Measurements from ENCODE around the gene TRPM5.

The TRPM5 gene

GRCh38 chr11:2439820-2440219 is 4.5 kb downstream of the TRPM5 start:
- H3K27ac ChIP-seq = no peak overlapping the region
- H3K27me3 ChIP-seq = peaks cover 13% of the 10 kb centered on the region; the same call in 1 of the 2 replicates

DNA sequence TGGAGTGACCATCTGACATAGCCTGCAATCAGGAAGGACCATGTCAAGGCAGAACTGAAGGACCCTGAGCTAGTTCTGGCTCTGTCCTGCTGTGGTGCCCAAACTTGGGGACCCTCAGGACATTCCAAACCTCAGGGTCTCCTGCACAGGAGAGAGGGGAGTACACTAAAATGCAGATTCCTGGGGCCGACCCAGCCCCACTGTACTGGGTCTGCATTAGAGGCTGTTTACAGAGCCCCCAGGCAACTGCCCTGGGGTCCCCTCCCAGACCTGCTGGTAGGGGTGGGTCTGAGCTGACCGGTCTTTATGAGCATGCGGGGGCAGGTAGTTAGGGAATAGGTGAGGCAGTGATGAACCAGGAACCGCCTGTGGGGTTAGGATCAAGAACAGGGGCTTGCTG is 6.8 kb downstream of the TRPM5 start:
- Histone ChIP-seq H3K4me1 (no peaks in the 10 kb centered on the region), H3K4me3 (no peak overlapping the region), H3K27me3 (peaks cover under 1% of the 10 kb centered on the region; the same call in 1 of the 2 replicates), H3K4me2 (no peak overlapping the region), H3K36me3 (no peaks in the 10 kb centered on the region), H3K9ac (no peak overlapping the region), H3K9me3 (no peaks in the 10 kb centered on the region), H4K20me1 (no peaks in the 10 kb centered on the region), H3K27ac (no peak overlapping the region)
- TF ChIP-seq Cebpa-rat (IDR thresholded peaks at IDR 0.05) = no peak

More at GRCh38 chr11:2439820-2440219, 4.5 kb downstream of the TRPM5 start:
- peaks cover 9% of the 10 kb centered on the region for H3K4me1 ChIP-seq
- TF ChIP-seq Cebpa-rat (IDR thresholded peaks at IDR 0.05) = no peak
- H3K9me3 ChIP-seq = no peaks in the 10 kb centered on the region
- H3K36me3 ChIP-seq = no peaks in the 10 kb centered on the region
- no peak overlapping the region for H3K4me2 ChIP-seq
- H3K4me3 ChIP-seq = no peak overlapping the region
- no peak overlapping the region for H3K9ac ChIP-seq
- H4K20me1 ChIP-seq = no peaks in the 10 kb centered on the region

DNA sequence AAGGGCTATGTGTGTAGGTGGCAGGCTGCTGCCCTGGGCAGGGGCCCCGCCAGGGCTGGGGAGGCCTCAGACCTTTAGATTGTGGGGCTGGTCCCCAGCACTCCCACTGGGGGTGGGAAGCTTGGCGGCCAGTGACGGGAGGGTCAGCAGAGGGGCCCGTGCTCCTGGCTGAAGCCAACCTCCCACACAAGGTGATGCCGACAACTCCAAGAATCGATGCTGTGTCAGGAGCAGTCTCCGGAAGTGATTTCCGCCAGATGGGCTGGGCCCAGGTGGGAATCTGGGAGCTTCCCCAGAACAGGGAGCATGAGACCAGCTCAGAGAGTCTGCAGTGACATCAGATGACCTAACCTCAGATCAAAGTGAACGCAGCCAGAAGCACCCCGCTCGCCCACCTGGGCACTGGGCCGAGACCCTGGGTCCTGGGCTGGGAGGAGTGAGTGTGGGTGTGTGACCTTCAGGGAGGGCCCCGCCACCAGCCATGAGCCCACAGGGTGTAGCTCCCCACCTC is 7.7 kb downstream of the TRPM5 start:
- Histone ChIP-seq H3K27me3 (no peaks in the 10 kb centered on the region), H3K36me3 (no peaks in the 10 kb centered on the region), H4K20me1 (no peaks in the 10 kb centered on the region), H3K4me1 (peaks cover 5% of the 10 kb centered on the region; the same call in 1 of the 2 replicates), H3K4me3 (no peak overlapping the region), H3K27ac (no peak overlapping the region), H3K4me2 (no peak overlapping the region), H3K9ac (no peak overlapping the region), H3K9me3 (no peaks in the 10 kb centered on the region)
- TF ChIP-seq Cebpa-rat (IDR thresholded peaks at IDR 0.05) = no peak

DNA sequence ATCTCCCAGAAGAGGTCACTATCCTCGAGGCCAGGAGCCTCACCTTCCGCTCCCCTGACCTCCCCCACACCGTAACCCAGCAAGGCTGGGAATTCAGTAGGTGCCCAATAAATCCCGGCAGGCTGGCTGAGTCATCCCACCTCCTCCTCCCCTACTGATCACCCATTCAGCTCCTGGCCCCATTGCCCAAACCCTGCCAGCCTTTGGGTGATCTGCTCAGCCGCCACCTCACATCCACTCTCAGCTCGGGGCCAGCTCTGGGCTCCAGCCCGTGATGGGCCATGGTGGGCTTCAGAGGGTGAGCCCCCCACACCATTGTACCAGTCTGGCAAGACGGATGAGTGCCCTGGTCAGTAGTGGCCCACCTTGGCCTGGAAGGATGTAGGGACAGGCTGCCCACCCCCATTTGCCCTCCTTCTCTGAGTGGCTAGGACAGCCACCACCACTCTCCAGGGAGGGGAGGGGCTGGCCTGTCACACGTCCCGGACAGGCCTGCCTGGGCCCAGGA is 8.2 kb downstream of the TRPM5 start:
- TF ChIP-seq Cebpa-rat (IDR thresholded peaks at IDR 0.05) = no peak
- Histone ChIP-seq H3K9ac (no peak overlapping the region), H3K9me3 (no peaks in the 10 kb centered on the region), H3K4me3 (no peak overlapping the region), H4K20me1 (no peaks in the 10 kb centered on the region), H3K4me2 (no peak overlapping the region), H3K27me3 (no peaks in the 10 kb centered on the region), H3K27ac (no peak overlapping the region), H3K36me3 (no peaks in the 10 kb centered on the region), H3K4me1 (peaks cover 5% of the 10 kb centered on the region; the same call in 1 of the 2 replicates)

DNA sequence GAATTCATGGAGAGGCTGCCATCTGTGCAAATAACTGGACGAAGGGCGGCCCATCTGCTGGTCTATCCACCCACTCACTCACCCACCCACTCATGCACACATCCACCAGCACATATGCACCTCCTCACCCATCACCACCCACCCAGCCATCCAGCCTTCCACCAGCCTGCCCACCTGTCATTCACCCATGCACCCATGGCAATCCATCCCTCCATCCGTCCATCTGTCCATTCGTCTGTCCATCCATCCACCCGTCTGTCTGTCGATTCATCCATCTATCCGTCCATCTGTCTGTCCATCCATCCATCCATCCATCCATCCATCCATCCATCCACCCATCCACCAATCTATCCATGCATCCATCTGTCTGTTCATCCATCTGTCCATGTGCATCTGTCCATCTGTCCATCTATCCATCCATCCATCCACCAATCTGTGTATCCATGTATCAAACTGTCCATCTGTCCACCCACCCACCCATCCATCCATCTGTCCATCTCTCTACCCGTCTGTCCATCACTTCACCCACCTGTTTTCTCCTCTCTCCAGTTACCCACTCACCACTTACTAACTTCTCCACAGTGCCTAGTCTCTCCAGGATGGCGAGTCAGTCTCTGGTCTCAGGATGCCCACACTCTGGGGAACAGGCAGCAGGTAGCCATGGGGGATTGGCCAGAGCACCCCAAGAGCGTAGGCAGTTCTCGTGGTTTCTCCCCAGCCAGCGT is 8.9 kb downstream of the TRPM5 start:
- Histone ChIP-seq H4K20me1 (no peaks in the 10 kb centered on the region), H3K9ac (no peak overlapping the region), H3K27me3 (no peaks in the 10 kb centered on the region), H3K4me2 (no peak overlapping the region), H3K4me1 (peaks cover 5% of the 10 kb centered on the region; the same call in 1 of the 2 replicates), H3K9me3 (no peaks in the 10 kb centered on the region), H3K4me3 (no peak overlapping the region), H3K36me3 (no peaks in the 10 kb centered on the region), H3K27ac (no peak overlapping the region)
- no peak for TF ChIP-seq Cebpa-rat (IDR thresholded peaks at IDR 0.05)

- Histone ChIP-seq H3K9me3 (no peaks in the 10 kb centered on the region), H3K36me3 (no peaks in the 10 kb centered on the region), H3K27ac (no peak overlapping the region), H3K4me2 (no peak overlapping the region), H4K20me1 (no peaks in the 10 kb centered on the region), H3K4me3 (no peak overlapping the region), H3K4me1 (peaks cover 5% of the 10 kb centered on the region; the same call in 1 of the 2 replicates), H3K27me3 (no peaks in the 10 kb centered on the region), H3K9ac (no peak overlapping the region)
- no peak for TF ChIP-seq Cebpa-rat (IDR thresholded peaks at IDR 0.05)
Measured at GRCh38 chr11:2434506-2435255, 9.6 kb downstream of the TRPM5 start.

DNA sequence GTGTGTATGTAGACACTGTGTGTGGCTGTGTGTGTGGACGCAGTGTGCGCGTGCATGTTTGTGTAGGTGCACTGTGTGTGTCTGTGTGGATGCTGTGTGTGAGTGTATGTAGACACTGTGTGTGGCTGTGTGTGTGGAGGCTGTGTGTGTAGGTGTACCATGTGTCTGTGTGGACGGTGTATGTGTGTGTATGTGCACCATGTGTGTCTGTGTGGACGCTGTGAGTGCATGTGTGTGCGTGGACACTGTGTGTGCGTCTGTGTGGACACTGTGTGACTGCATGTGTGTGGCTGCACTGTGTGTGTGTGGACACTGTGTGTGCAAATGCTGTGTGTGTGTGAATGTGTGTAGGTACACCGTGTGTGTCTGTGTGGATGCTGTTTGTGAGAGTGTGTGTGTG is 10.3 kb downstream of the TRPM5 start:
- Histone ChIP-seq H3K9ac (no peak overlapping the region), H3K4me3 (no peak overlapping the region), H3K4me2 (no peak overlapping the region), H4K20me1 (no peaks in the 10 kb centered on the region), H3K4me1 (peaks cover 5% of the 10 kb centered on the region; the same call in 1 of the 2 replicates), H3K36me3 (no peaks in the 10 kb centered on the region), H3K27ac (no peak overlapping the region), H3K9me3 (no peaks in the 10 kb centered on the region), H3K27me3 (no peaks in the 10 kb centered on the region)
- no peak for TF ChIP-seq Cebpa-rat (IDR thresholded peaks at IDR 0.05)

DNA sequence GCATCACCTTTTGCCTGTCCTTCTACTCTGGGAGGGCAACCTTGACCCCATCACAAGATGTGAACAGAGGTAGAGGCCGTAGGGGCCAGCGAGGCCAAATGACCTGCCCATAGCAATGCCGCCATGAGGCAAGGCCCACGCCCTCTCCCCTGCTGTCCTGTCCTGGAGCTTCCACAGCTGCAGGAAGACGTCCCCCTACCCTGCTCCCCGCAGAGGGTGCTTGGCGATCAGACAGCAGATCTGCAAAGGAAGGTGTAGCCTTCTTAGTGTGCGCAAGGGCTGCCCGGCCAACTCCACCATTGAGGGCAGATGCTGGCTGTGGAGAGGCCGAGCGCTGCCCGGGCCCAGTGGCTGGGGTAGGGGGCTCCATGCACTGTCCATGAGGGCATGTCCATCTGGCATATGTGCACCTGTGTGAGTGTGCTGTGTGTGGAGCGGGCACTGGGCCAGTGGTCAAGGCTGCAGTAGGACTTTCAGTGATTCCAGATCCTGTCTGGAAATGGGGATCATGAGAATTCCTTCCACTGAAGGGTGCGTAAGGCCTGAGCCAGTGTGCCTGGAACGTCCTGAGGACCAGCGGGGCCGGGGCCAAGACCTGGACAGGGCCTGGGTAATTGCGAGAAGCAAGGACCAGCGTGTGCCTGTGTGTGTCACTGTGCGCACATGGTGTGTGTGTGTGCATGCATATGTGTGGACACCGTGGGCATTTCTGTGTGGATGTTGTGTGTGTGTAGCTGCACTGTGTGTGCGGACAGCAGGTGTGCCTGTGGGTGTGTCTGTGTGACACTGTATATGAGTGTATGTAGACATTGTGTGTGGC is 11.0 kb downstream of the TRPM5 start:
- H3K9ac ChIP-seq = no peak overlapping the region
- H3K27me3 ChIP-seq = no peaks in the 10 kb centered on the region
- H3K4me1 ChIP-seq = peaks cover 5% of the 10 kb centered on the region; the same call in 1 of the 2 replicates
- no peaks in the 10 kb centered on the region for H3K9me3 ChIP-seq
- no peaks in the 10 kb centered on the region for H4K20me1 ChIP-seq
- no peak overlapping the region for H3K4me3 ChIP-seq
- TF ChIP-seq Cebpa-rat (IDR thresholded peaks at IDR 0.05) = no peak
- no peaks in the 10 kb centered on the region for H3K36me3 ChIP-seq
- H3K27ac ChIP-seq = no peak overlapping the region
- H3K4me2 ChIP-seq = no peak overlapping the region

- TF ChIP-seq Cebpa-rat (IDR thresholded peaks at IDR 0.05) = no peak
- no peak overlapping the region for H3K4me2 ChIP-seq
- H3K4me1 ChIP-seq = peaks cover 5% of the 10 kb centered on the region; the same call in 1 of the 2 replicates
- H3K36me3 ChIP-seq = no peaks in the 10 kb centered on the region
- H3K27me3 ChIP-seq = no peaks in the 10 kb centered on the region
- no peaks in the 10 kb centered on the region for H4K20me1 ChIP-seq
- no peak overlapping the region for H3K4me3 ChIP-seq
- no peaks in the 10 kb centered on the region for H3K9me3 ChIP-seq
- H3K27ac ChIP-seq = 0 out of 2 replicates have a peak overlapping the region, but pooled peaks have one; percentile 22
- H3K9ac ChIP-seq = no peak overlapping the region
Measured at GRCh38 chr11:2432628-2433071, 11.7 kb downstream of the TRPM5 start.

All from BLaER1 (cell line).